ENCODE data around the gene TMEM95.
A peak's percentile ranks its signal among the peaks of the same experiment; 100 is the strongest.

TMEM95 gene

DNA sequence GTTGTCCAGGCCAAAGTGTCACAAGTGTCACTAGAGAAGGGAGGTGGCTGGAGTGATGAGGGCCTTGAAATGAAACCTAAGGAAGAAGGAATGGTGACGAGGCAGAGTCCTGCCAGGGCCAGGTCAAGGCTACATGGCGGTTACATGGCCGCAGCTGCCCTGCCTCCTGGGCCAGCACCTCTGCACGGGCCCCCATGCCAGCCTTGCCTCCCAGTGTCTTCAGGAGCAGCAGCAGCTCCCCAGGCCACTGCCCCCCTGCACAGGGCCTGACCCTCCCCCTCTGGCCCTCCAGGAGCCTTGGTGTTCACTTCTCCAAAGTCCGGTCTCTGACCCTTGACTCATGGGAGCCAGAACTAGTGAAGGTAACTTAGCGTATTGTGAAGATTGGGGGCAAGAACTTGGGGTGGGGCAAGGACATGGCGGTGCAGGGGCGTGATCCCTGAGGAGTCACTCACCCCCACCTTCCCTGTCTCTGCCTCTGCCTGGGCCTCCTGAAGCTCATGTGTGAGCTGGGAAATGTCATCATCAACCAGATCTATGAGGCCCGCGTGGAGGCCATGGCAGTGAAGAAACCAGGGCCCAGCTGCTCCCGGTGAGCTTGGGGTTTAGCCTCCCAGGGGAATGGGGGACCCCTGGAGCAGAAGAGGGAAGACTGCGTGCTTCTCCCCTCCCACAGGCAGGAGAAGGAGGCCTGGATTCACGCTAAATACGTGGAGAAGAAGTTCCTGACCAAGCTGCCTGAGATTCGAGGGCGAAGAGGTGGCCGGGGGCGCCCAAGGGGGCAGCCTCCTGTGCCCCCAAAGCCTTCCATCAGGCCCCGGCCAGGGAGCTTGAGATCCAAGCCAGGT is 7.1 kb upstream of the TMEM95 start:
- no peak overlapping the region for H3K4me3 ChIP-seq (ENCODE audit: low read length)
- peak; percentile 31 for DNase-seq (ENCODE audit: low read depth)
- TF ChIP-seq, protein P1, sequence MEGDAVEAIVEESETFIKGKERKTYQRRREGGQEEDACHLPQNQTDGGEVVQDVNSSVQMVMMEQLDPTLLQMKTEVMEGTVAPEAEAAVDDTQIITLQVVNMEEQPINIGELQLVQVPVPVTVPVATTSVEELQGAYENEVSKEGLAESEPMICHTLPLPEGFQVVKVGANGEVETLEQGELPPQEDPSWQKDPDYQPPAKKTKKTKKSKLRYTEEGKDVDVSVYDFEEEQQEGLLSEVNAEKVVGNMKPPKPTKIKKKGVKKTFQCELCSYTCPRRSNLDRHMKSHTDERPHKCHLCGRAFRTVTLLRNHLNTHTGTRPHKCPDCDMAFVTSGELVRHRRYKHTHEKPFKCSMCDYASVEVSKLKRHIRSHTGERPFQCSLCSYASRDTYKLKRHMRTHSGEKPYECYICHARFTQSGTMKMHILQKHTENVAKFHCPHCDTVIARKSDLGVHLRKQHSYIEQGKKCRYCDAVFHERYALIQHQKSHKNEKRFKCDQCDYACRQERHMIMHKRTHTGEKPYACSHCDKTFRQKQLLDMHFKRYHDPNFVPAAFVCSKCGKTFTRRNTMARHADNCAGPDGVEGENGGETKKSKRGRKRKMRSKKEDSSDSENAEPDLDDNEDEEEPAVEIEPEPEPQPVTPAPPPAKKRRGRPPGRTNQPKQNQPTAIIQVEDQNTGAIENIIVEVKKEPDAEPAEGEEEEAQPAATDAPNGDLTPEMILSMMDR (conservative IDR thresholded peaks at IDR 0.05; ENCODE audit: low read length): no peak

DNA sequence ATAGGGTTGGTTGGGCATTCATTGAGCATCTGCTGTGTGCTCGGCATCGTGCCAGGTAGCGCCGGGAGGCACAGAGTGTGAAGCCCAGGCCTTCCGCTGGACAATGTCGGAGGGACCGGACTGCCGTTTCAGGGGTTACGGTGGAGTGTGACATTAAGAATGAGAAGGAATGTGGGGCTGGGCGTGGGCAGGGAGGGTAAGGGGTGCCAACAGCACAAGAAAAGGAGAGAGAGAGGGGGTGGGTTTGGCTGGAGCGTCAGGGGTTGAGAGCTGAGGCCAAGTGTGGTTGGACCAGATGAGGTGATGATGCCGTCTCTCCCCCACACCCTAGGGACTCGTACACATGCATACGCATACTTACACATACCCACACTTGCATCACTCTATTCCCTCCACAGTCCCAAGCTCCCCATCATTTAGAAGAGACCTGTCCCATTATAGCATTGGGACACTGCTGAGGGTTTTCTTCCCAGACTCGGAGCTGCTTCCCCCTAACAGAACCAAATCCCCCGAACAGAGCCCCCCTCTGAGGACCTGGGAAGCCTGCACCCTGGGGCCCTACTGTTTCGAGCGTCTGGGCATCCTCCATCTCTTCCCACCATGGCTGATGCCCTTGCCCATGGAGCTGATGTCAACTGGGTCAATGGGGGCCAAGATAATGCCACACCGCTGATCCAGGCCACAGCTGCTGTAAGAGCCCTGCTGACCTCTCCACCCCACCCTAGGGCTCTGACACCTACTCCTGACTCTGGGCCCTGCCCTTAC is 6.3 kb upstream of the TMEM95 start:
- TF ChIP-seq, protein P1 (conservative IDR thresholded peaks at IDR 0.05; ENCODE audit: low read length): no peak
- peak; percentile 82 for DNase-seq (ENCODE audit: low read depth)
- peak overlapping the region; percentile 15; the same call in 1 of the 2 replicates for H3K4me3 ChIP-seq (ENCODE audit: low read length)

- peak within 1 kb of the TSS; percentile 97 for H3K4me3 ChIP-seq (ENCODE audit: low read length)
- peak; percentile 92 for DNase-seq (ENCODE audit: low read depth)
- TF ChIP-seq, protein P1 (conservative IDR thresholded peaks at IDR 0.05; ENCODE audit: low read length): no peak; the same call in 1 of the 2 replicates
These were observed 3.1 kb upstream of the TMEM95 start, which contains the start of gene KCTD11 for GRCh38 chr17:7351665-7352502. TSS of gene KCTD11 (plus strand) at chr17:7352162.

GRCh38 chr17:7352503-7352889 is 2.5 kb upstream of the TMEM95 start:
- TF ChIP-seq, protein P1 (conservative IDR thresholded peaks at IDR 0.05; ENCODE audit: low read length): peak; percentile 64; the same call in 1 of the 2 replicates
- DNase-seq (ENCODE audit: low read depth): no peak

DNA sequence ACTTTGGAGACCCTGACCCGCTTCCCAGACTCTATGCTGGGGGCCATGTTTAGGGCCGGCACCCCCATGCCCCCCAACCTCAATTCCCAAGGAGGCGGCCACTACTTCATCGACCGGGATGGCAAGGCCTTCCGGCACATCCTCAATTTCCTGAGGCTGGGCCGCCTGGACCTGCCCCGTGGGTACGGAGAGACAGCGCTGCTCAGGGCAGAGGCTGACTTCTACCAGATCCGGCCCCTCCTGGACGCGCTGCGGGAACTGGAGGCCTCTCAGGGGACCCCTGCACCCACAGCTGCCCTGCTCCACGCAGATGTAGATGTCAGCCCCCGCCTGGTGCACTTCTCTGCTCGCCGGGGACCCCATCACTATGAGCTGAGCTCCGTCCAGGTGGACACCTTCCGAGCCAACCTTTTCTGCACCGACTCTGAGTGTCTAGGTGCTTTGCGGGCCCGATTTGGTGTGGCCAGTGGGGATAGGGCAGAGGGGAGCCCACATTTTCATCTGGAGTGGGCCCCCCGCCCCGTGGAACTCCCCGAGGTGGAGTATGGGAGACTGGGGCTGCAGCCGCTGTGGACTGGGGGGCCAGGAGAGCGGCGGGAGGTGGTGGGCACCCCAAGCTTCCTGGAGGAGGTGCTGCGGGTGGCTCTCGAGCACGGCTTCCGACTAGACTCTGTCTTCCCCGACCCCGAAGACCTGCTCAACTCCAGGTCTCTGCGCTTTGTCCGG is 1.9 kb upstream of the TMEM95 start:
- no peak for DNase-seq (ENCODE audit: low read depth)
- H3K4me3 ChIP-seq (ENCODE audit: low read length): peak overlapping the region; percentile 86
- TF ChIP-seq, protein P1 (conservative IDR thresholded peaks at IDR 0.05; ENCODE audit: low read length): no peak

More at GRCh38 chr17:7352503-7352889, 2.5 kb upstream of the TMEM95 start:
- H3K4me3 ChIP-seq (ENCODE audit: low read length): peak overlapping the region; percentile 86

- peak overlapping the region; percentile 86 for H3K4me3 ChIP-seq (ENCODE audit: low read length)
- TF ChIP-seq, protein P1 (conservative IDR thresholded peaks at IDR 0.05; ENCODE audit: low read length): no peak
- peak; percentile 49 for DNase-seq (ENCODE audit: low read depth)
These were observed 603 bp upstream of the TMEM95 start for GRCh38 chr17:7354262-7354843.
